A549 (cell line): ENCODE data around the gene CACNA1D. TPM values are rescaled to one million over a fixed set of nuclear protein-coding genes. Genes with fewer than 3 reads are reported as not detected.

Experiments
- ATAC-seq, 2 experiments: fragments of 200-7000 bp in 1 of 2; fragments of >200 bp in 1 of 2; cut with Nextera tagmentation in 1 of 2; cut with Tn5 transposase in 1 of 2; 3 replicates each; pipeline versions ENCODE4 v1.8.0 to v1.9.1; 2018 to 2020; ENCODE audit warnings: mild to moderate bottlenecking in 1 of 2, moderate library complexity in 1 of 2
- CTCF ChIA-PET: fragments of 300-600 bp; sonication (Branson Sonifier 250); formaldehyde crosslinking; extraction: SDS; loops from one replicate; lab custom pipeline; 2021; ENCODE audit warnings: antibody characterized with exemption, inconsistent platforms; lab: Yijun Ruan, JAX
- POLR2A ChIA-PET: fragments of 350-600 bp; formaldehyde crosslinking; extraction: SDS; loops from one replicate; lab custom pipeline; 2021; ENCODE audit warnings: antibody characterized with exemption, inconsistent platforms; lab: Yijun Ruan, JAX
- DNase-seq, 2 experiments: peaks; one replicate each; pipeline versions ENCODE4 v3.0.0 to v3.0.0-alpha.2; 2011 to 2016; ENCODE audit warnings: low read depth in 1 of 2, low spot score in 1 of 2
- FAIRE-seq: peaks from 2 replicates; lab custom pipeline; 2011; peaks lifted over from hg19 to GRCh38; lab: Jason Lieb, UNC
- H3K27ac ChIP-seq, 2 experiments: fragments of >200 bp; sonication (Bioruptor Twin); formaldehyde crosslinking; 3 replicates each; pipeline ENCODE4 v1.5.1; 2016 to 2017
- H3K4me1 ChIP-seq: fragments of >200 bp; sonication (Bioruptor Twin); formaldehyde crosslinking; 3 replicates; pipeline ENCODE4 v1.6.1; 2016
- H3K4me2 ChIP-seq: fragments of >200 bp; sonication (Bioruptor Twin); formaldehyde crosslinking; 3 replicates; pipeline ENCODE4 v1.6.1; 2016
- H3K4me3 ChIP-seq: fragments of >200 bp; sonication (Bioruptor Twin); formaldehyde crosslinking; 3 replicates; pipeline ENCODE4 v1.5.1; 2016
- H3K9me3 ChIP-seq: fragments of >200 bp; sonication (Bioruptor Twin); formaldehyde crosslinking; 3 replicates; pipeline ENCODE4 v1.6.1; 2016
- CTCF ChIP-seq: fragments of >200 bp; sonication (Bioruptor Twin); formaldehyde crosslinking; IDR thresholded peaks from 3 replicates; pipeline ENCODE4 v1.5.1; 2016
- HES2 ChIP-seq: fragments of >200 bp; sonication (Bioruptor Twin); formaldehyde crosslinking; IDR thresholded peaks from 2 replicates; pipeline ENCODE4 v1.6.1; 2016
- HEYL ChIP-seq: fragments of 250-450 bp; sonication (Bioruptor Pico); IDR thresholded peaks from 2 replicates; pipeline ENCODE4 v1.8.0; 2021; ENCODE audit warnings: mild to moderate bottlenecking, moderate library complexity
- JUNB ChIP-seq: fragments of >200 bp; sonication (Bioruptor Twin); formaldehyde crosslinking; IDR thresholded peaks from 2 replicates; pipeline ENCODE4 v1.6.1; 2016
- MAX ChIP-seq: IDR thresholded peaks from 2 replicates; pipeline ENCODE4 v1.6.1; 2012
- MAZ ChIP-seq: fragments of 150-350 bp; IDR thresholded peaks from 2 replicates; pipeline ENCODE4 v1.6.1; 2014; ENCODE audit warnings: antibody characterized with exemption, low read depth, low read length, borderline replicate concordance
- MYC ChIP-seq: IDR thresholded peaks from 2 replicates; pipeline ENCODE4 v1.6.1; 2012; ENCODE audit warnings: mild to moderate bottlenecking, inconsistent platforms, low read length, improper control_type of control experiment, borderline replicate concordance
- REST ChIP-seq: fragments of 200-600 bp; sonication (generic); IDR thresholded peaks from 2 replicates; pipeline ENCODE4 v1.6.1; 2016; ENCODE audit warnings: antibody characterized with exemption, mild to moderate bottlenecking, moderate library complexity
- ZC3H11A ChIP-seq: fragments of 450-650 bp; IDR thresholded peaks from 2 replicates; pipeline ENCODE4 v1.6.1; 2014; ENCODE audit warnings: antibody characterized with exemption, mild to moderate bottlenecking
- ZFP36 ChIP-seq: fragments of 450-650 bp; IDR thresholded peaks from 2 replicates; pipeline ENCODE4 v1.6.1; 2014; ENCODE audit warnings: borderline replicate concordance; ENCODE audit not compliant: partially characterized antibody
- WGBS: methylation state at CpG from one replicate; pipeline ENCODE4 v1.1.6; 2017; ENCODE audit errors: missing lambda C conversion rate; 5-methylcytosine and 5-hydroxymethylcytosine counted together
- polyA plus RNA-seq, 4 experiments: library from polyadenylated mRNA; depleted of rRNA in 3 of 4; stranded (reverse); fragments of >200 nt; fragmentation: RNase III in 1 of 4; extraction: RNeasy Plus Mini Kit Qiagen cat#74134 plus additional on column Dnase treatment in 1 of 4; gene quantifications; 2 replicates in 3 of 4; 3 replicates in 1 of 4; pipeline ENCODE4 v1.2.3, GENCODE V29; 2011 to 2017

The CACNA1D gene
- polyA plus RNA-seq, 2 of the 4 experiments (the other 2 are of a cell fraction): 1.1 to 10.7 TPM

- no peak for TF ChIP-seq REST
These were observed 180.7 kb downstream of the CACNA1D start (continued) for GRCh38 chr3:53675022-53675697.

GRCh38 chr3:53675942-53676341, 181.5 kb downstream of the CACNA1D start:
- CTCF ChIA-PET: no interaction called here
- FAIRE-seq (no peak), DNase-seq (no peak)

More at GRCh38 chr3:53675942-53676341, 181.5 kb downstream of the CACNA1D start:
- 91% methylated on average over 8 of the region's 11 CpGs for WGBS
- no peaks in the 10 kb centered on the region for H3K4me1 ChIP-seq
- H3K9me3 ChIP-seq: no peaks in the 10 kb centered on the region
- no peak overlapping the region for H3K4me3 ChIP-seq
- no peak overlapping the region for H3K27ac ChIP-seq
- TF ChIP-seq MAX (no peak), ZFP36 (no peak), REST (no peak), MYC (no peak), HEYL (CRISPR knock-in tag) (no peak), ZC3H11A (no peak), MAZ (no peak), JUNB (no peak), HES2 (no peak), CTCF (no peak)
- POLR2A ChIA-PET: no interaction called here
- ATAC-seq: no peak
- H3K4me2 ChIP-seq: no peak overlapping the region
